Measurements from ENCODE around the gene PPP1R2. TPM values are rescaled to one million over a fixed set of nuclear protein-coding genes. Genes with fewer than 3 reads are reported as not detected.

The PPP1R2 gene
- total RNA-seq (2016; rRNA removed; fragmentation: Illumina TruSeq; extraction: Trizol) (36.5 and 65.6 TPM in 2 replicates), polyA plus RNA-seq (2011; rRNA removed) (67.0 and 86.5 TPM in 2 replicates), polyA minus RNA-seq (2011; rRNA and poly(A)+ RNA removed; ENCODE audit: low replicate concordance) (69.8 and 75.0 TPM in 2 replicates), Bru-seq, nascent RNA (percentile 86 among the genes with signal in this experiment), BruChase-seq, experiment 1, labeled RNA remaining after a 6-hour chase (percentile 90 among the genes with signal in this experiment), BruChase-seq, experiment 2, labeled RNA remaining after a 2-hour chase (percentile 81 among the genes with signal in this experiment)
- total RNA-seq (2016; cell fraction: cytosol; rRNA removed; fragmentation: Illumina TruSeq; extraction: Trizol; ENCODE audit: low read depth), result 7.1 and 8.4 TPM in 2 replicates
- total RNA-seq (2016; cell fraction: insoluble cytoplasmic fraction; rRNA removed; fragmentation: Illumina TruSeq; extraction: Trizol), result 37.9 and 63.0 TPM in 2 replicates
- 16.6 and 17.6 TPM in 2 replicates for total RNA-seq (2016; cell fraction: membrane; rRNA removed; fragmentation: Illumina TruSeq; extraction: Trizol)
- total RNA-seq (2016; cell fraction: nucleus; rRNA removed; fragmentation: Illumina TruSeq; extraction: Trizol), result 20.8 and 22.0 TPM in 2 replicates
- polyA plus RNA-seq (2011; cell fraction: cytosol; rRNA removed), result 20.9 and 33.3 TPM in 2 replicates
- polyA plus RNA-seq (2011; cell fraction: nucleus; rRNA removed), result 16.0 and 18.6 TPM in 2 replicates
- 21.8 and 33.2 TPM in 2 replicates for polyA plus RNA-seq (2012)
- polyA plus RNA-seq (2016; cell fraction: cytosol; fragmentation: Illumina TruSeq; extraction: Trizol; ENCODE audit: low read depth), result 6.7 and 8.2 TPM in 2 replicates
- polyA plus RNA-seq (2016; cell fraction: insoluble cytoplasmic fraction; fragmentation: Illumina TruSeq; extraction: Trizol; ENCODE audit: low read depth), result 60.8 and 80.2 TPM in 2 replicates
- polyA plus RNA-seq (2016; cell fraction: membrane; fragmentation: Illumina TruSeq; extraction: Trizol; ENCODE audit: low read depth), result 10.6 and 14.9 TPM in 2 replicates
- 31.6 and 37.5 TPM in 2 replicates for polyA plus RNA-seq (2016; cell fraction: nucleus; fragmentation: Illumina TruSeq; extraction: Trizol; ENCODE audit: insufficient read depth, low read depth)
- polyA minus RNA-seq (2011; cell fraction: cytosol; rRNA and poly(A)+ RNA removed), result 49.0 and 63.7 TPM in 2 replicates
- 44.1 and 46.9 TPM in 2 replicates for polyA minus RNA-seq (2011; cell fraction: nucleus; rRNA and poly(A)+ RNA removed)
- long read RNA-seq, experiment 1, transcript PPP1R2-206 (6 exons, 3,450 nt), result major isoform, 37 of 50 reads
- long read RNA-seq, experiment 1, partial matches to known transcripts, result 6 of 50 reads
- long read RNA-seq, experiment 1, other reads (novel, unspliced or antisense), result 4 of 50 reads
- long read RNA-seq, experiment 2, transcript PPP1R2-206 (6 exons, 3,450 nt), result major isoform, 15 of 52 reads
- long read RNA-seq, experiment 2, partial matches to known transcripts, result 1 of 52 reads
- long read RNA-seq, experiment 2, other reads (novel, unspliced or antisense), result 36 of 52 reads

DNA sequence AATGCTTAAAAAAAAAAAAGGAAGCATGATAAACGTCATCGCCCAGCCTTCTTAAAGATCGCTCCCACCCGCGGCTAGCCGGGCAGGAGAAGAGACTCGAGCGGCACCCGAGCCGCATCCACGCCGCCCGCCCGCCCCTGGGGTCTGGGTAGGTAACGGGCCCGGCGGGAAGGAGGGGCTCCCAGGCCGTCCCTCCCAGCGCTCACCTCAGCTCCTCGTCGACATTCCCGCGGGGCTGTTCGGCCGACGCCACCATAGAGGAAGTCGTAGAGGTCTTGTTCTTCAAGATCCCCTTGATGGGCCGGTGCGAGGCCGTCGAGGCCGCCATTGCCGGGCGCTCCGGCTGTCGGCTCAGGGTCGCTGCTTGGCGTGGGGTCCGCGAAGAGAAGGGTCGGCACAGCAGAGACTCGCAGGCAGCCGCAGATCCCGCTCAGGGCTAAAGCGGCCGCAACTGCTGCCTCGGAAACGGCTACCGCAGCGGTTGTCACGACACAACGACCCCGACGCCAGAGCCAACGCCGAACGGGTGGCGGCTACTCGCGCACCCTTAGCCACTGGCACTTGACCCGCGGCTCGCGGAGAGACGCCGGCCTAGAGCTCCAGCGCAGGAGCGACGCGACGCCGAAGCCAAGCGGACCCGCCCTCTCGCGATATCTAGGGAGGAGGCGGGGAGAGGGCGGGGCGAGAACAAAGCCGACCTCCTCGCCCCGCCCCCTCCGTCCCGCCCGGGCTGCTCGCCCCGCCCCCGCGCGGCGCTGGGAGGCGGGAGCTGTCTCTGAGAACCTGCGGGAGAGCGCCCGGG lies at the start of gene PPP1R2:
PPP1R2 (minus strand) TSS at position 628 of the 802 bp plus-strand sequence; CDS start at position 328, 300 bp downstream.
- H3K36me3 ChIP-seq (replicated peaks in 1 of 2; ENCODE audit: control insufficient read depth in 1 of 2, insufficient read depth in 2 of 2, low read length in 2 of 2), result no peaks in the 10 kb centered on the region
- ATAC-seq (peak; percentile 85), DNase-seq (ENCODE audit: low spot score) (peak; percentile 75), FAIRE-seq (no peak)
- H3K4me2 ChIP-seq (ENCODE audit: low read depth, low read length), result peak within 1 kb of the TSS; percentile 84
- 0% methylated on average over 17 of the region's 95 CpGs for WGBS (ENCODE audit: low lambda C conversion rate)
- H3K79me2 ChIP-seq (ENCODE audit: insufficient read depth, low read length), result peaks cover 47% of the 10 kb centered on the region
- H3K9ac ChIP-seq (ENCODE audit: insufficient read depth, low read depth, low read length), result peak within 1 kb of the TSS; percentile 90
- H3K4me3 ChIP-seq (replicated peaks in 1 of 3; ENCODE audit: insufficient read depth in 1 of 3, low read depth in 2 of 3, low read length in 3 of 3), result peak within 1 kb of the TSS; percentile 78 to 91 (median 87)
- BruUV-seq (replicated peaks), result no TSS peak
- H3K9me3 ChIP-seq (ENCODE audit: low read length), result no peaks in the 10 kb centered on the region
- peak within 1 kb of the TSS; percentile 85 for H3K27ac ChIP-seq (ENCODE audit: extremely low read length, insufficient read depth, low read length)
- peaks cover 76% of the 10 kb centered on the region for H3K4me1 ChIP-seq (ENCODE audit: insufficient read depth, low read length)
- peak within 1 kb of the TSS; percentile 80 for H2AFZ ChIP-seq (ENCODE audit: low read length)
- POLR2A ChIA-PET, result interaction anchor here (0.8 to 3.1 kb wide), 14 partner anchors 8 to 928 kb away, joined by 3 to 22 read pairs (median 4); partner anchors contain the start of genes ACAP2, LSG1, TMEM44 and XXYLT1
- no peaks in the 10 kb centered on the region; a peak in 1 of 5 replicates for H3K27me3 ChIP-seq (ENCODE audit: control insufficient read depth in 1 of 2, insufficient read depth in 2 of 2, low read length in 2 of 2)
- peaks cover 30% of the 10 kb centered on the region for H4K20me1 ChIP-seq (ENCODE audit: insufficient read depth, low read length)
- intact Hi-C loops (cut with micrococcal nuclease; ENCODE audit: unreplicated experiment), result loop anchor here (5.0 to 10.0 kb wide), 2 partner anchors 271 to 1418 kb away; partner anchors contain the start of gene XXYLT1
- CTCF ChIA-PET (ENCODE audit: low intra/inter-chr PET ratio, low total read pairs), result no interaction called here
- in situ Hi-C loops (cut with HindIII; ENCODE audit: extremely low pct_ligation_motif_present, low pct_unique_long_range_greater_than_20kb), result no loop called here
- TF ChIP-seq, protein P1, sequence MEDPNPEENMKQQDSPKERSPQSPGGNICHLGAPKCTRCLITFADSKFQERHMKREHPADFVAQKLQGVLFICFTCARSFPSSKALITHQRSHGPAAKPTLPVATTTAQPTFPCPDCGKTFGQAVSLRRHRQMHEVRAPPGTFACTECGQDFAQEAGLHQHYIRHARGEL (CRISPR knock-in tag; IDR thresholded peaks at IDR 0.05), result no peak
- TF ChIP-seq GFI1 (CRISPR knock-in tag; IDR thresholded peaks at IDR 0.05; ENCODE audit: borderline replicate concordance), result no peak
- peak; percentile 54 for TF ChIP-seq RAD21 (CRISPR knock-in tag; IDR thresholded peaks at IDR 0.05)
- TF ChIP-seq CENPX (CRISPR knock-in tag; IDR thresholded peaks at IDR 0.05), result no peak
- TF ChIP-seq, protein P2, sequence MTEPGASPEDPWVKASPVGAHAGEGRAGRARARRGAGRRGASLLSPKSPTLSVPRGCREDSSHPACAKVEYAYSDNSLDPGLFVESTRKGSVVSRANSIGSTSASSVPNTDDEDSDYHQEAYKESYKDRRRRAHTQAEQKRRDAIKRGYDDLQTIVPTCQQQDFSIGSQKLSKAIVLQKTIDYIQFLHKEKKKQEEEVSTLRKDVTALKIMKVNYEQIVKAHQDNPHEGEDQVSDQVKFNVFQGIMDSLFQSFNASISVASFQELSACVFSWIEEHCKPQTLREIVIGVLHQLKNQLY (CRISPR knock-in tag; IDR thresholded peaks at IDR 0.05), result no peak
- TF ChIP-seq ZNF781 (CRISPR knock-in tag; IDR thresholded peaks at IDR 0.05; ENCODE audit: borderline replicate concordance, not compliant biosample characterization), result peak; percentile 84
- no peak; the same call in 1 of the 2 replicates for TF ChIP-seq ZNF431 (CRISPR knock-in tag; IDR thresholded peaks at IDR 0.05; ENCODE audit: borderline replicate concordance, low read depth)
- TF ChIP-seq, protein P3, sequence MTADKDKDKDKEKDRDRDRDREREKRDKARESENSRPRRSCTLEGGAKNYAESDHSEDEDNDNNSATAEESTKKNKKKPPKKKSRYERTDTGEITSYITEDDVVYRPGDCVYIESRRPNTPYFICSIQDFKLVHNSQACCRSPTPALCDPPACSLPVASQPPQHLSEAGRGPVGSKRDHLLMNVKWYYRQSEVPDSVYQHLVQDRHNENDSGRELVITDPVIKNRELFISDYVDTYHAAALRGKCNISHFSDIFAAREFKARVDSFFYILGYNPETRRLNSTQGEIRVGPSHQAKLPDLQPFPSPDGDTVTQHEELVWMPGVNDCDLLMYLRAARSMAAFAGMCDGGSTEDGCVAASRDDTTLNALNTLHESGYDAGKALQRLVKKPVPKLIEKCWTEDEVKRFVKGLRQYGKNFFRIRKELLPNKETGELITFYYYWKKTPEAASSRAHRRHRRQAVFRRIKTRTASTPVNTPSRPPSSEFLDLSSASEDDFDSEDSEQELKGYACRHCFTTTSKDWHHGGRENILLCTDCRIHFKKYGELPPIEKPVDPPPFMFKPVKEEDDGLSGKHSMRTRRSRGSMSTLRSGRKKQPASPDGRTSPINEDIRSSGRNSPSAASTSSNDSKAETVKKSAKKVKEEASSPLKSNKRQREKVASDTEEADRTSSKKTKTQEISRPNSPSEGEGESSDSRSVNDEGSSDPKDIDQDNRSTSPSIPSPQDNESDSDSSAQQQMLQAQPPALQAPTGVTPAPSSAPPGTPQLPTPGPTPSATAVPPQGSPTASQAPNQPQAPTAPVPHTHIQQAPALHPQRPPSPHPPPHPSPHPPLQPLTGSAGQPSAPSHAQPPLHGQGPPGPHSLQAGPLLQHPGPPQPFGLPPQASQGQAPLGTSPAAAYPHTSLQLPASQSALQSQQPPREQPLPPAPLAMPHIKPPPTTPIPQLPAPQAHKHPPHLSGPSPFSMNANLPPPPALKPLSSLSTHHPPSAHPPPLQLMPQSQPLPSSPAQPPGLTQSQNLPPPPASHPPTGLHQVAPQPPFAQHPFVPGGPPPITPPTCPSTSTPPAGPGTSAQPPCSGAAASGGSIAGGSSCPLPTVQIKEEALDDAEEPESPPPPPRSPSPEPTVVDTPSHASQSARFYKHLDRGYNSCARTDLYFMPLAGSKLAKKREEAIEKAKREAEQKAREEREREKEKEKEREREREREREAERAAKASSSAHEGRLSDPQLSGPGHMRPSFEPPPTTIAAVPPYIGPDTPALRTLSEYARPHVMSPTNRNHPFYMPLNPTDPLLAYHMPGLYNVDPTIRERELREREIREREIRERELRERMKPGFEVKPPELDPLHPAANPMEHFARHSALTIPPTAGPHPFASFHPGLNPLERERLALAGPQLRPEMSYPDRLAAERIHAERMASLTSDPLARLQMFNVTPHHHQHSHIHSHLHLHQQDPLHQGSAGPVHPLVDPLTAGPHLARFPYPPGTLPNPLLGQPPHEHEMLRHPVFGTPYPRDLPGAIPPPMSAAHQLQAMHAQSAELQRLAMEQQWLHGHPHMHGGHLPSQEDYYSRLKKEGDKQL (CRISPR knock-in tag; IDR thresholded peaks at IDR 0.05; ENCODE audit: low read depth), result no peak
- TF ChIP-seq TCF7 (IDR thresholded peaks at IDR 0.05; ENCODE audit: low read depth), result no peak
- TF ChIP-seq ZNF879 (CRISPR knock-in tag; IDR thresholded peaks at IDR 0.05), result peak; percentile 92; the same call in 1 of the 2 replicates
